GM23338 (cell line): Measurements from ENCODE around the gene PTPN7. TPM values are rescaled to one million over a fixed set of nuclear protein-coding genes. Genes with fewer than 3 reads are reported as not detected.

ENCODE experiments used
- ATAC-seq: fragments of 200-7000 bp; cut with Tn5 transposase; 3 replicates; pipeline ENCODE4 v1.9.1; 2020
- DNase-seq: peaks from one replicate; pipeline ENCODE4 v3.0.0-alpha.2; 2015; ENCODE audit warnings: low spot score
- H2AFZ ChIP-seq: fragments of 200-600 bp; sonication (generic); 2 replicates; pipeline ENCODE4 v1.8.0; 2016; ENCODE audit warnings: antibody characterized with exemption, mild to moderate bottlenecking, moderate library complexity
- H3F3A ChIP-seq: fragments of 200-600 bp; sonication (generic); replicated peaks from 2 replicates; pipeline ENCODE4 v1.8.0; 2017; ENCODE audit warnings: antibody characterized with exemption, mixed run types, low read depth
- H3K27ac ChIP-seq: fragments of 200-600 bp; sonication (generic); 2 replicates; pipeline ENCODE4 v1.6.1; 2016; ENCODE audit warnings: low read depth
- H3K27me3 ChIP-seq: fragments of 200-600 bp; sonication (generic); 2 replicates; pipeline ENCODE4 v1.8.0; 2016; ENCODE audit warnings: mild to moderate bottlenecking, mixed run types, moderate library complexity; ENCODE audit not compliant: insufficient read depth
- H3K36me3 ChIP-seq: fragments of 200-600 bp; sonication (generic); 2 replicates; pipeline ENCODE4 v1.8.0; 2016; ENCODE audit warnings: mild to moderate bottlenecking; ENCODE audit not compliant: insufficient read depth
- H3K4me1 ChIP-seq: fragments of 200-600 bp; sonication (generic); 2 replicates; pipeline ENCODE4 v1.8.0; 2016; ENCODE audit warnings: mild to moderate bottlenecking, moderate library complexity; ENCODE audit not compliant: insufficient read depth
- H3K4me2 ChIP-seq: fragments of 200-600 bp; sonication (generic); 2 replicates; pipeline ENCODE4 v1.7.1; 2017; ENCODE audit warnings: mixed run types
- H3K4me3 ChIP-seq: fragments of 200-600 bp; sonication (generic); 2 replicates; pipeline ENCODE4 v1.6.1; 2016; ENCODE audit warnings: mixed run types
- H3K79me2 ChIP-seq: fragments of 200-600 bp; sonication (generic); replicated peaks from 2 replicates; pipeline ENCODE4 v1.8.0; 2017; ENCODE audit warnings: mild to moderate bottlenecking; ENCODE audit not compliant: insufficient read depth
- H3K9me2 ChIP-seq: fragments of 200-600 bp; sonication (generic); 2 replicates; pipeline ENCODE4 v1.8.0; 2017; ENCODE audit not compliant: insufficient read depth
- H4K20me1 ChIP-seq: fragments of 200-600 bp; sonication (generic); replicated peaks from 2 replicates; pipeline ENCODE4 v1.8.0; 2017; ENCODE audit warnings: mild to moderate bottlenecking; ENCODE audit not compliant: insufficient read depth
- H3K27ac Mint-ChIP-seq: 2 replicates; pipeline ENCODE4 v1.8.0; 2020; ENCODE audit warnings: inconsistent platforms, mild to moderate bottlenecking, moderate library complexity, mixed read lengths
- H3K27me3 Mint-ChIP-seq: 3 replicates; pipeline ENCODE4 v1.8.0; 2022; ENCODE audit warnings: low read depth, mild to moderate bottlenecking, moderate library complexity, mixed read lengths, inconsistent platforms; ENCODE audit not compliant: insufficient read depth, poor library complexity
- H3K36me3 Mint-ChIP-seq: 3 replicates; pipeline ENCODE4 v1.8.0; 2021; ENCODE audit warnings: low read depth, mild to moderate bottlenecking, inconsistent platforms, moderate library complexity, mixed read lengths
- H3K4me1 Mint-ChIP-seq: 3 replicates; pipeline ENCODE4 v1.8.0; 2020; ENCODE audit warnings: mild to moderate bottlenecking, inconsistent platforms, mixed read lengths
- H3K4me3 Mint-ChIP-seq: 3 replicates; pipeline ENCODE4 v1.8.0; 2021; ENCODE audit warnings: moderate library complexity, mild to moderate bottlenecking, inconsistent platforms, mixed read lengths
- H3K9me3 Mint-ChIP-seq: 3 replicates; pipeline ENCODE4 v1.8.0; 2020; ENCODE audit warnings: moderate library complexity, mild to moderate bottlenecking, inconsistent platforms, mixed read lengths
- CREB1 ChIP-seq: fragments of 250-450 bp; sonication (Bioruptor Pico); IDR thresholded peaks from 2 replicates; pipeline ENCODE4 v1.5.0; 2020; ENCODE audit warnings: low read depth, mild to moderate bottlenecking, moderate library complexity
- CTCF ChIP-seq, 2 experiments: fragments of 200-600 bp in 1 of 2; sonication (generic) in 1 of 2; conservative IDR thresholded peaks; 2 replicates each; pipeline versions ENCODE4 v1.5.1 to v1.6.1; 2016 to 2017; ENCODE audit warnings: antibody characterized with exemption in 2 of 2, low read depth in 2 of 2, mild to moderate bottlenecking in 2 of 2, moderate library complexity in 1 of 2
- ETS1 ChIP-seq: IDR thresholded peaks from 2 replicates; pipeline ENCODE4 v1.6.1; 2016; ENCODE audit warnings: antibody characterized with exemption
- EZH2 ChIP-seq: fragments of 200-600 bp; sonication (generic); IDR thresholded peaks from one replicate; pipeline ENCODE4 v1.8.0; 2017; ENCODE audit warnings: antibody characterized with exemption, mild to moderate bottlenecking, low read depth; ENCODE audit not compliant: unreplicated experiment
- EZH2phosphoT487 ChIP-seq: fragments of 200-600 bp; sonication (generic); IDR thresholded peaks from one replicate; pipeline ENCODE4 v1.8.1; 2018; ENCODE audit warnings: antibody characterized with exemption; ENCODE audit not compliant: unreplicated experiment
- NANOG ChIP-seq: IDR thresholded peaks from 2 replicates; pipeline ENCODE4 v1.6.1; 2016; ENCODE audit warnings: antibody characterized with exemption, borderline replicate concordance
- POLR2AphosphoS5 ChIP-seq: IDR thresholded peaks from 2 replicates; pipeline ENCODE4 v1.6.1; 2016; ENCODE audit warnings: antibody characterized with exemption, low read depth
- REST ChIP-seq: IDR thresholded peaks from one replicate; pipeline ENCODE4 v1.6.1; 2018; ENCODE audit warnings: antibody characterized with exemption; ENCODE audit not compliant: unreplicated experiment
- STAT1 ChIP-seq: IDR thresholded peaks from one replicate; pipeline ENCODE4 v1.6.1; 2016; ENCODE audit warnings: antibody characterized with exemption; ENCODE audit not compliant: unreplicated experiment
- ZNF114 ChIP-seq: fragments of 250-450 bp; sonication (Bioruptor Pico); IDR thresholded peaks from 2 replicates; pipeline ENCODE4 v1.5.0; 2020; ENCODE audit warnings: mild to moderate bottlenecking, moderate library complexity
- ZNF331 ChIP-seq: fragments of 250-450 bp; sonication (Bioruptor Pico); IDR thresholded peaks from 2 replicates; pipeline ENCODE4 v1.5.0; 2020; ENCODE audit warnings: low read depth, mild to moderate bottlenecking, moderate library complexity
- polyA plus RNA-seq: library from polyadenylated mRNA; unstranded; fragments of >200 nt; fragmentation: Nextera tagmentation; extraction: Ambion mirVana; gene quantifications from 2 replicates; pipeline ENCODE4 v1.2.1, GENCODE V29; 2016
- total RNA-seq: library from RNA; depleted of rRNA; stranded (reverse); fragments of >200 nt; shearing (Covaris generic); gene quantifications from 2 replicates; pipeline ENCODE4 v1.2.3, GENCODE V29; 2014

Gene PTPN7
- total and polyA plus RNA-seq, 2 experiments from 2014 or later, result not detected

DNA sequence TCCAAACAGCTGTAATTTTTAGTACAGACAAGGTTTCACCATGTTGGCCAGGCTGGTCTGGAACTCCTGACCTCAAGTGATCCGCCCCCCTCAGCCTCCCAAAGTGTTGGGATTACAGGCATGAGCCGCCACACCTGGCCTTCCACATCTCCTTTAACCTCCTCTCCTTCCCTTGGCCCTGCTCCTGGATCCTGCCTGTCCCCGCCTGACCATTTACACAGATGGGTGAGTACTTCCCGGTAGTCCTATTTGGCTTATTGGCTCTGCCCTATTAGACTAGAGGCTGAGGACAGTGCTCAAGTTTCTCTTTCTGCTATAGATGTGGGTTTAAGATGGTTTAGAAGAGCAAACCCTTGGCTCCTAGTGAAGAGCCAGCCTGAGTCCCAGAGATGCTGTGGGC is 7.1 kb downstream of the PTPN7 start (continued):
- TF ChIP-seq ETS1 (no peak), ZNF114 (CRISPR knock-in tag) (no peak), STAT1 (no peak), NANOG (no peak), REST (no peak), CTCF (conservative IDR thresholded peaks at IDR 0.05; ENCODE audit: low read depth in 2 of 2) (no peak), POLR2AphosphoS5 (no peak), EZH2phosphoT487 (no peak), ZNF331 (CRISPR knock-in tag) (no peak)

DNA sequence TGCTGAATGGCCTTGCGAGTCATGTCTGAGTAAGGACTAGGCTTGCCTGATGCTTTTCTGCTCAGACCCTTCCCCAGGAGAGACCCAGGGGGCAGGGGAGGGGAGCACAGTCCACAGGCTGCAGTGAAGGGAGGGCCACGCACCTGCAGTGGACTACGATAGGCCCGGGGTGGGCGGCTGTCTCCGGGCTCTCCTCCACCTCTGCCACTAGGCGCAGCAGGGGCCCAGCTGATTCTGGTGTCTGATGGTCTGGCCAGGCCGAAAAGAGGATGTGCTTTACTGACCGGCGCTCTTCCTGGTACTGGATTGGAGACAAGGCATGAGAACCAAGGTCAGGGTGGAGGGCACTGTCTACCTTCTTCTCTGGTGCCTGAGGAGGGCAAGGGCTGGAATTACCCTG is 8.0 kb downstream of the PTPN7 start:
- peaks cover 11% of the 10 kb centered on the region for H3K4me1 Mint-ChIP-seq
- no peaks in the 10 kb centered on the region for H3K79me2 ChIP-seq
- H3K4me3 Mint-ChIP-seq, result no peak overlapping the region
- H3K27me3 ChIP-seq, result no peaks in the 10 kb centered on the region
- no peaks in the 10 kb centered on the region; the same call in 2 of the 3 replicates for H3K9me3 Mint-ChIP-seq
- H3K4me1 ChIP-seq, result no peaks in the 10 kb centered on the region
- no peaks in the 10 kb centered on the region for H4K20me1 ChIP-seq
- 0 out of 2 replicates have a peak, but pooled peaks cover 3% of the 10 kb centered on the region for H3F3A ChIP-seq
- peak; percentile 38 for DNase-seq
- no peak overlapping the region for H3K4me2 ChIP-seq
- ATAC-seq, result peak; percentile 52
- no peaks in the 10 kb centered on the region for H3K36me3 ChIP-seq
- no peak overlapping the region for H3K27ac ChIP-seq
- no peaks in the 10 kb centered on the region for H3K9me2 ChIP-seq
- no peak overlapping the region for H3K27ac Mint-ChIP-seq
- no peak overlapping the region for H3K4me3 ChIP-seq
- H3K36me3 Mint-ChIP-seq, result no peaks in the 10 kb centered on the region
- peaks cover 5% of the 10 kb centered on the region for H3K27me3 Mint-ChIP-seq
- no peak overlapping the region for H2AFZ ChIP-seq
- TF ChIP-seq POLR2AphosphoS5 (no peak), STAT1 (no peak), ETS1 (no peak), CTCF (conservative IDR thresholded peaks at IDR 0.05; ENCODE audit: low read depth in 2 of 2) (no peak), EZH2 (no peak), ZNF114 (CRISPR knock-in tag) (no peak), EZH2phosphoT487 (no peak), CREB1 (CRISPR knock-in tag) (no peak), ZNF331 (CRISPR knock-in tag) (no peak)
